Retinal pigment epithelial cell (primary cell): Measurements from ENCODE around the gene DGCR2.

Experiments
- DNase-seq: peaks from one replicate; pipeline ENCODE4 v3.0.0-alpha.2; 2010; ENCODE audit warnings: low read depth
- H3K4me3 ChIP-seq: 2 replicates; pipeline ENCODE4 v1.5.1; 2011; ENCODE audit warnings: mild to moderate bottlenecking, low read length, control low read depth, moderate library complexity
- TF ChIP-seq, protein P1 (sequence below): conservative IDR thresholded peaks from 2 replicates; pipeline ENCODE4 v1.5.1; 2011; ENCODE audit warnings: low read depth, low read length, control low read depth, inconsistent platforms

DGCR2 gene

DNA sequence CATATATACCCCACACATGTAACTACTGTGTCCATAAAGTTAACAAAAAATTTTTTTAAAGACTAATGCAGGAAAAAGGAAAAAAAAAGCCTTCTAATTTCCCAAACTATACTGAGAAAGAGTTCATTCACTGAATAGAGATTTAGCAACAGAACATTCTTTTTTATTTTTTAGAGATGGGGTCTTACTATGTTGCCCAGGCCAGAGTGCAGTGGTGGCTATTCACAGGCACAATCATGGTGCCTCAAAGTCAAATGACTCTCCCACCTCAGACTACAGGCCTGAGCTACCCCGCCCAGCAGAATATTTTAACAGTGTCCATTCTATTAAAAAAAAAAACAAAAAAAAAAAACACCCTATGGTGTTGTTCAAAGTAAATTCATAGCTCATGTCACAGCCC, 25.7 kb downstream of the DGCR2 start:
- TF ChIP-seq, protein P1, sequence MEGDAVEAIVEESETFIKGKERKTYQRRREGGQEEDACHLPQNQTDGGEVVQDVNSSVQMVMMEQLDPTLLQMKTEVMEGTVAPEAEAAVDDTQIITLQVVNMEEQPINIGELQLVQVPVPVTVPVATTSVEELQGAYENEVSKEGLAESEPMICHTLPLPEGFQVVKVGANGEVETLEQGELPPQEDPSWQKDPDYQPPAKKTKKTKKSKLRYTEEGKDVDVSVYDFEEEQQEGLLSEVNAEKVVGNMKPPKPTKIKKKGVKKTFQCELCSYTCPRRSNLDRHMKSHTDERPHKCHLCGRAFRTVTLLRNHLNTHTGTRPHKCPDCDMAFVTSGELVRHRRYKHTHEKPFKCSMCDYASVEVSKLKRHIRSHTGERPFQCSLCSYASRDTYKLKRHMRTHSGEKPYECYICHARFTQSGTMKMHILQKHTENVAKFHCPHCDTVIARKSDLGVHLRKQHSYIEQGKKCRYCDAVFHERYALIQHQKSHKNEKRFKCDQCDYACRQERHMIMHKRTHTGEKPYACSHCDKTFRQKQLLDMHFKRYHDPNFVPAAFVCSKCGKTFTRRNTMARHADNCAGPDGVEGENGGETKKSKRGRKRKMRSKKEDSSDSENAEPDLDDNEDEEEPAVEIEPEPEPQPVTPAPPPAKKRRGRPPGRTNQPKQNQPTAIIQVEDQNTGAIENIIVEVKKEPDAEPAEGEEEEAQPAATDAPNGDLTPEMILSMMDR, result no peak
- no peak overlapping the region for H3K4me3 ChIP-seq
- no peak for DNase-seq

DNA sequence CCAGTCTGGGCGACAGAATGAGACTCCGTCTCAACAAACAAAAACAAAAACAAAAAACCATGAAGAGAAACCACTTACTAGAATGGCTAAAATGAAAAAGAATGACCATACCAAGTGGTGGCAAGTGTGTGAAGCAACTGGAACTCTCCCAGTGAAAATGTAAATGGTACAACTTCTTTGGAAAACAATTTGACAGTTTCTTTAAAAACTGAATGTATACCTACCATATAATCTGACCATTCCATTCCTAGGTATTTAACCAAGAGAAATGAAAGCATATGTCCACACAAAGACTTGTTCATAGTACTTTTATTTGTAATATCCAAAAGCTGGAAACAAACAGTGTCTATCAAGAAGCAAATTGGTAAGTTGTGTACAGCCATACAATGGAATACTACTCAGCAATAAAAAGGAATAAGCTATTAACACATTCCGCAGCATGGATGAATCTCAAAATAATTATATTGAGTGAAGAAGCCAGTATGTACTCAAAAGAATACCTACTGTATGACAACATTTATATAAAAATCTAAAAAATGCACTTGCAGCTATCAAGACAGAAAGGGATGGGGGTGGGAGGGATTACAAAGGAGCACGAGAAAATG, 27.7 kb downstream of the DGCR2 start:
- DNase-seq, result no peak
- TF ChIP-seq, protein P1, result no peak
- no peak overlapping the region for H3K4me3 ChIP-seq

DNA sequence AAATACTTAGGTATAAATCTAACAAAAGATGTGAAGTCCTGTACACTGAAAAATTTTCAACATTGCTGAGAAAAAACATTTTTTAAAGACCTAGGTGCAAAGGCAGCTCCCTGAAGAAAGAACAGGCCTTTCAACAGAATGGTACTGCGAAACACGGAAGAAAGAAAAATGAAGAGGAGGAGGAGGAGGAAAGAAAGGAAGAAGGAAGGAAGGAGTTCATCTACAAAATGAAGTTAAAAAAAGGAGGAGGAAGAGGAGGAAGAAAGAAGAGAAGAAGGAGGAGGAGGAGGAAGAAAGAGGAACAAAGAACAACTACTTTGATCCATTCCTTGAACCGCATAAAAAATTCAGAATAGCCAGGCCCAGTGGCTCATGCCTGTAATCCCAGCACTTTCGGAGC, 29.5 kb downstream of the DGCR2 start:
- no peak for DNase-seq
- TF ChIP-seq, protein P1, result no peak
- H3K4me3 ChIP-seq, result no peak overlapping the region

DNA sequence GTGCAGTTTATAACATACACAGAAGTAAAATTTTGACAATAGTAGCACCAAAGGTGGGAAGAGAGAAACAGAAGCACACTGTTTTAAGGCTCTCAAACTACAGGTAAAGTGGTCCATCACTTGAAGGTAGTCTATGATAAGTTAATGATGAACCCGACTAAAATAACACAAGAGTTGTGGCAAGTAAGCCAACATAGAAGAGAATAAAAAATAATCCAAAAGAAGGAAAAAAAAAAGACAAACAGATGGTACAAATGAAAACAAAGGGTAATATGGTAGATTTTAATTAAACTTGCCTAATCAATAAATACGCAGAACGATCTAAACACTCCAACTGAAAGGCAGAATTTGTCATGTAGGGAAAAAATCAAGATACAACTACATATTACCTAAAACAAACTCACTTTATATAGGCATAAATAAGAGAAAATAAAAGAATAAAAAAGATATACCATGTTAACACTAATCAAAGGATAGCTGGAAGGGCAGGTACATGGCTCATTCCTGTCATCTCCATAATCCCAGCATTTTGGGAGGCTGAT, 31.6 kb downstream of the DGCR2 start:
- no peak overlapping the region for H3K4me3 ChIP-seq
- TF ChIP-seq, protein P1, result no peak
- no peak for DNase-seq

DNA sequence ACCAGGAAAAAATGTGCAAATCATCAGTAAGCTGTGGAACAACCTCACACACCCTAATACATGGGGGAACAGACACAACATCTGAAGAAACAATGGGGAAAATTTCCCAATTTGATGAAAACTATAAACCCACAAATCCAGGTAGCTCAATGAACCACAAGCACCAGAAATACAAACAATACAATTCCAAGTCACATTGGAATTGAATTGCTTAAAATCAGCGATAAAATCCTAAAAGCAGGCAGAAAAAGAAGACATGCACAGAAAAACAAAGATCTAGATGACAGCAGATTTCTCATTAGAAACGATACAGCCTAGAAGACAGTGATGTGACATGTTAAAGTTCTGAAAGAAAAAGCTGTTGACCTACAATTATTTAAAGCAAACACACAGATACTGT, 32.0 kb downstream of the DGCR2 start:
- no peak for DNase-seq
- TF ChIP-seq, protein P1, result no peak
- H3K4me3 ChIP-seq, result no peak overlapping the region

DNA sequence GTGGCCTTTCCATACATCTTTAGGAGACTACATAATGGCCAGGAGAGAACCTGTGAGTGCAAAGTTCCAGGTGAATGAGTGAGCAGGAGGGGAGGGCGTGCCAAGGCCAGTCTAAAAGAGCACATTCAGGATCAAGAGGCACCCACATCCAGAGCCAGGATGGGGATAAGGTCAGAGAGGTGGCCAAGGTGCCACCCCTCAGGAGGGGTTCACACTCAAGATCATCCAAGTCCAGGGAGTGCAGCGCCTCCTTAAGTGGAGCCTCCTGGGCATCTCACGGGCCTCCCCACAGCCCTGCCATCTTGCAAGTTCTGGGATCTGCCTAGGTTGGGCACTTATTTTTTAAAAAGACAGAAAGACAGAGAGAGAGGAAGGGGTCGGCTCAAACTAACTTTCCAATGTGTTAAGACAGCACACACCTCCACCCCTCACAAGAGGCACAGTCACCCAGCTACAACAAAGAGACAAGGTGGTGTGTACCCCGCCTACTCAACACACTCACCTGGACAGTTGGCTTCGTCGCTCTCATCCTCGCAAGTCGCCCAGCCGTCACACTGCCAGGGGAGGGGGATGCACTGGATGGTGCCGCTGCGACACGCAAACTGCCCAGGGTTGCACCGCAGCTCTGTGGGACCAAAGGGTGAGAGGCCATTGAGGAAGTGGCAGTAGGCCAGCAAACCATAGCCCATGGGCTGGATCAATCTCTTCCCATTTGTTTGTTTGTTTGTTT, 33.2 kb downstream of the DGCR2 start:
- no peak overlapping the region for H3K4me3 ChIP-seq
- TF ChIP-seq, protein P1, result no peak
- DNase-seq, result no peak

DNA sequence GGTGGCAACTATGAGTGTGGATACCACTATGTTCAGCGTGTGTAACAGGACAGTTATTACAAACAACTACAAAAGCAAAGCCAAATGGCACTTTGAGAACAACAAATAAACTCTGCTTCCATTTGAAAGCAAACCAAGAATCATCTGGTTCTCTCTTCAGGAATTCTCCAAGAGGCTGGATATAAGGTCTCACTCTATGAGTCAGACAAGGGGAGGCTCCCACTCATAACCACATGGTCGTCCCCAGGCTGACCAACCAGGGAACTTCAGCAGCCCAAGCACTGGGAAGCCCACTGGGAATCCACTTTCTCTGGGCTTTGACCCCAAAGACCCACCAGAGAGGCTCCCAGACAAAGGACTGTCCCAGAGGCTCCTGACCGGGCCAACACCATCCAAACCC, 35.3 kb downstream of the DGCR2 start:
- no peak for DNase-seq

More for the DNA sequence above, 35.3 kb downstream of the DGCR2 start:
- TF ChIP-seq, protein P1, result no peak
- H3K4me3 ChIP-seq, result no peak overlapping the region
